OCI-LY3 (cell line): ENCODE data around the gene WDR46.

Source experiments
- CTCF ChIP-seq: fragments of 200-600, 300-600 bp; sonication (generic); IDR thresholded peaks from 2 replicates; pipeline ENCODE4 v1.5.1; 2014; ENCODE audit warnings: antibody characterized with exemption, low read length, low read depth
- EZH2phosphoT487 ChIP-seq: fragments of 200-600 bp; shearing (Covaris generic); IDR thresholded peaks from 2 replicates; pipeline ENCODE4 v1.6.1; 2018; ENCODE audit warnings: antibody characterized with exemption, mixed run types, low read depth

- no peak for TF ChIP-seq CTCF
- no peak for TF ChIP-seq EZH2phosphoT487
These were observed 29.5 kb upstream of the WDR46 start for GRCh38 chr6:33318426-33319073.
